ENCODE results near the gene CAPZA1. TPM values are rescaled to one million over a fixed set of nuclear protein-coding genes. Genes with fewer than 3 reads are reported as not detected.
A peak's percentile ranks its signal among the peaks of the same experiment; 100 is the strongest.

The CAPZA1 gene
- total RNA-seq, 1 experiment from 2014 or later, result 273 TPM

DNA sequence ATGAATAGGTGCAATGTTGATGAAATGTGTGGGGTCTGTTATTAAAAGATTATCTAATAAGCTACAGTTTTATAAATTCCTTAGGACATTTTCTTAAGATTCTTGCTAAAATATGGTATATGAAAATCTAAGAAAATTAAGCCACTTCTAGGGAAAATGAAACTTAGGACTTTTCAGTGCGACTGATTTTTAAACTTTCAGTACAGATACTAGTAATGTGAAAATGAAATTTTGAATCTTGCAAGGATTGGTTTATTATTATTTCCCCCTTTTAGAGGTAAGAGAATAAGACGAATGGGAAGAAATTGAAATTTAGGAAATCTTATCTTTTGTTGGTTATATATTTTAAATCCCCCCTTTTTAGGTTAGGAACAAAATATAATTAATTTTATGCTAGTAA, 16.4 kb downstream of the CAPZA1 start:
- Histone ChIP-seq H3K4me1 (ENCODE audit: insufficient read depth, low read length) (peaks cover 28% of the 10 kb centered on the region), H3K79me2 (ENCODE audit: low read length) (peaks cover 85% of the 10 kb centered on the region), H3K27ac (ENCODE audit: low read length) (no peak overlapping the region), H4K20me1 (ENCODE audit: low read length) (peaks cover 65% of the 10 kb centered on the region), H2AFZ (ENCODE audit: low read length) (no peak overlapping the region), H3K9me3 (ENCODE audit: low read length) (no peaks in the 10 kb centered on the region), H3K4me2 (ENCODE audit: low read length) (peak overlapping the region; percentile 42; the same call in 1 of the 2 replicates), H3F3A (ENCODE audit: low read length, unreplicated experiment) (peaks cover 8% of the 10 kb centered on the region), H3K9me2 (replicated peaks; ENCODE audit: low read length) (no peaks in the 10 kb centered on the region), H3K4me3 (ENCODE audit: low read length) (no peak overlapping the region), H3K9ac (ENCODE audit: low read length) (no peak overlapping the region), H3K27me3 (ENCODE audit: low read length) (no peaks in the 10 kb centered on the region), H3K36me3 (ENCODE audit: low read depth, low read length) (peaks cover 9% of the 10 kb centered on the region; the same call in 1 of the 2 replicates)
- TF ChIP-seq, protein P1, sequence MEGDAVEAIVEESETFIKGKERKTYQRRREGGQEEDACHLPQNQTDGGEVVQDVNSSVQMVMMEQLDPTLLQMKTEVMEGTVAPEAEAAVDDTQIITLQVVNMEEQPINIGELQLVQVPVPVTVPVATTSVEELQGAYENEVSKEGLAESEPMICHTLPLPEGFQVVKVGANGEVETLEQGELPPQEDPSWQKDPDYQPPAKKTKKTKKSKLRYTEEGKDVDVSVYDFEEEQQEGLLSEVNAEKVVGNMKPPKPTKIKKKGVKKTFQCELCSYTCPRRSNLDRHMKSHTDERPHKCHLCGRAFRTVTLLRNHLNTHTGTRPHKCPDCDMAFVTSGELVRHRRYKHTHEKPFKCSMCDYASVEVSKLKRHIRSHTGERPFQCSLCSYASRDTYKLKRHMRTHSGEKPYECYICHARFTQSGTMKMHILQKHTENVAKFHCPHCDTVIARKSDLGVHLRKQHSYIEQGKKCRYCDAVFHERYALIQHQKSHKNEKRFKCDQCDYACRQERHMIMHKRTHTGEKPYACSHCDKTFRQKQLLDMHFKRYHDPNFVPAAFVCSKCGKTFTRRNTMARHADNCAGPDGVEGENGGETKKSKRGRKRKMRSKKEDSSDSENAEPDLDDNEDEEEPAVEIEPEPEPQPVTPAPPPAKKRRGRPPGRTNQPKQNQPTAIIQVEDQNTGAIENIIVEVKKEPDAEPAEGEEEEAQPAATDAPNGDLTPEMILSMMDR (conservative IDR thresholded peaks at IDR 0.05; ENCODE audit: low read depth, low read length), result no peak
- BruUV-seq (replicated peaks), result no TSS peak
- POLR2A ChIA-PET (ENCODE audit: unreplicated experiment), result no interaction called here
- DNase-seq (no peak), ATAC-seq (no peak)
- CTCF ChIA-PET, result no interaction called here
- intact Hi-C loops (cut with micrococcal nuclease), result loop anchor here (5.0 kb wide), 1 partner anchor 36 kb away; the partner anchor contains the start of gene MOV10

DNA sequence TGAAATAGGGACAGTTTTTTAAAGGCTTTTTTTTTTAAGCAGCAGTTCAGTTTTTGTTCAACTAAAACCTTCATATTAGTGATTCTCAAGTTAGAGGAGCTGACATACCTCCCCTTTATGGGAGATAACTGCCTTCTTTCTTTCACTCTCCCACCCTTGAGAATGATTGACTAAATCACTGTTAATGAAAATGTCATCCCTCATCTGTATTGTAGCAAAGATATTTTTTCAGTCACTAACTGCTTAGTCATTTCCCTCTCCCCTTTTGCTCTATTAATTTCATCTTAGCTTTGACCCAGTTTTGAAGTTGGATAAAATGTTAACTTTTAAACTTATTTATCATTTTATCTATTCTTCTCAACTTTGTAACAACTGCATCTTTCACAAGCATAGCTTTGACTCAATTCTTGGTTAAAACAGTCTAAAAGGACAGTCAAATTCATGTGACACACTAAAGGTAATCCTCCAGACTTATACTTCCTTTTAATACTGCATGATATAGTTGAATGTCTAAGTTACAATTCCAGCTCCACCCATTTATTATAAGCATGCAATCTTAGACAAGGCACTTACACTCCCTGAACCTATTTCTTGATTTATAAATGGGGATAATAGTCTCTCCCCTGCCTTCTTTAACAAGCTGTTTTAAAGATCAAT, 17.1 kb downstream of the CAPZA1 start:
- Histone ChIP-seq H3K4me1 (ENCODE audit: insufficient read depth, low read length) (peaks cover 28% of the 10 kb centered on the region), H3K4me3 (ENCODE audit: low read length) (no peak overlapping the region), H3K9me2 (replicated peaks; ENCODE audit: low read length) (no peaks in the 10 kb centered on the region), H3K9me3 (ENCODE audit: low read length) (no peaks in the 10 kb centered on the region), H3F3A (ENCODE audit: low read length, unreplicated experiment) (peaks cover 8% of the 10 kb centered on the region), H3K79me2 (ENCODE audit: low read length) (peaks cover 84% of the 10 kb centered on the region), H3K9ac (ENCODE audit: low read length) (no peak overlapping the region), H3K27me3 (ENCODE audit: low read length) (no peaks in the 10 kb centered on the region), H3K4me2 (ENCODE audit: low read length) (peak overlapping the region; percentile 65), H2AFZ (ENCODE audit: low read length) (no peak overlapping the region), H4K20me1 (ENCODE audit: low read length) (peaks cover 61% of the 10 kb centered on the region), H3K36me3 (ENCODE audit: low read depth, low read length) (peaks cover 3% of the 10 kb centered on the region; the same call in 1 of the 2 replicates), H3K27ac (ENCODE audit: low read length) (peak overlapping the region; percentile 50)
- DNase-seq, result peak; percentile 20
- ChIA-PET CTCF (no interaction called here), POLR2A (ENCODE audit: unreplicated experiment) (no interaction called here)
- intact Hi-C loops (cut with micrococcal nuclease), result loop anchor here (1.0 to 5.0 kb wide), 2 partner anchors 14 to 36 kb away; partner anchors contain the start of gene MOV10
- peak; percentile 71 for ATAC-seq
- TF ChIP-seq EZH2 (IDR thresholded peaks at IDR 0.05; ENCODE audit: low read length, unreplicated experiment), result no peak
- TF ChIP-seq EZH2phosphoT487 (IDR thresholded peaks at IDR 0.05; ENCODE audit: borderline replicate concordance, low read length), result no peak
- TF ChIP-seq, protein P1 (conservative IDR thresholded peaks at IDR 0.05; ENCODE audit: low read depth, low read length), result no peak
- BruUV-seq (replicated peaks), result TSS peak; percentile 77

Measured in PC-3 (cell line).